Pancreas (tissue), 10 donors: Measurements from ENCODE around the gene NDUFV3. TPM values are rescaled to one million over a fixed set of nuclear protein-coding genes. Genes with fewer than 3 reads are reported as not detected.

ENCODE experiments used
- ATAC-seq, 4 donors: fragments of 200-7000 bp; cut with Tn5 transposase; one replicate each; pipeline versions ENCODE4 v1.8.0 to v1.9.1; 2020; ENCODE audit warnings: mild to moderate bottlenecking in 4 of 4, moderate library complexity in 4 of 4
- DNase-seq, 6 donors: peaks; one replicate each; pipeline ENCODE4 v3.0.0-alpha.2; 2020
- FAIRE-seq: peaks from 2 replicates; lab custom pipeline; 2012; peaks lifted over from hg19 to GRCh38; lab: Jason Lieb, UNC
- H3K27ac ChIP-seq, 4 donors: fragments of 200-600 bp; sonication (generic); 1 replicate in 3 of 4; 2 replicates in 1 of 4; pipeline versions ENCODE4 v1.5.0 to v1.8.0; 2020
- H3K27me3 ChIP-seq, 4 donors: fragments of 200-600 bp; one replicate each; pipeline ENCODE4 v1.8.0; 2021
- H3K36me3 ChIP-seq, 3 donors: fragments of 200-600 bp; sonication (generic) in 1 of 3; one replicate each; pipeline versions ENCODE4 v1.5.0 to v1.8.0; 2020 to 2021
- H3K4me1 ChIP-seq, 3 donors: fragments of 200-600 bp; one replicate each; pipeline ENCODE4 v1.8.0; 2021
- H3K4me3 ChIP-seq, 4 donors: fragments of 200-600 bp; sonication (generic) in 2 of 4; one replicate each; pipeline versions ENCODE4 v1.5.0 to v1.8.0; 2020 to 2021
- H3K9me3 ChIP-seq, 4 donors: fragments of 200-600 bp; one replicate each; pipeline ENCODE4 v1.8.0; 2021
- WGBS, 2 donors: extraction: QIAGEN DNeasy Blood & Tissue Kit; methylation state at CpG; one replicate each; pipeline ENCODE4 v1.1.7; 2013; 5-methylcytosine and 5-hydroxymethylcytosine counted together
- intact Hi-C, 3 donors: fragments of 100-400 bp; cut with DNase I; formaldehyde crosslinking; loops; one replicate each; pipeline versions ENCODE4 v1.11.1 to v1.14.2; 2022
- polyA plus RNA-seq, 2 donors: library from polyadenylated mRNA; stranded (reverse); fragments of 200-250 nt; gene quantifications; one replicate each; pipeline ENCODE4 v1.2.3, GENCODE V29; 2013
- total RNA-seq, 6 donors: library from RNA; stranded (reverse); fragmentation: NEBNext Ultra II Directional in 4 of 6; extraction: Animal tissue kit (Norgen Biotek cat#: 25700) in 4 of 6; gene quantifications; one replicate each; pipeline versions ENCODE4 v1.2.1 to v1.2.4, GENCODE V29; 2021 to 2023
- TF ChIP-seq, protein P1 (sequence below), 4 donors: fragments of 200-600 bp; sonication (generic) in 3 of 4; IDR thresholded peaks; one replicate each; pipeline versions ENCODE4 v1.5.0 to v1.8.0; 2021; ENCODE audit warnings: antibody characterized with exemption in 4 of 4
- donor health status: healthy with polysubstance abuse.
- donor health status: DM: no; HTN: no; CAD: no; lungs with moderate emphysema.
- donor health status: DM: no; HTN: no; CAD: no.
- donor health status: control.
- donor health status: control.
- donor health status: Bipolar disorder and iron deficiency.
- donor health status: DM: yes; HTN: yes; CAD: no.
- donor health status: DM: no; HTN: no; CAD: no.
- donor health status: DM: no; HTN: no; CAD: no.
- donor health status: DM: yes; HTN: yes; CAD: no.

NDUFV3 gene
- total and polyA plus RNA-seq, 8 donors = 16.6 to 30.1 (median 20.8) TPM

DNA sequence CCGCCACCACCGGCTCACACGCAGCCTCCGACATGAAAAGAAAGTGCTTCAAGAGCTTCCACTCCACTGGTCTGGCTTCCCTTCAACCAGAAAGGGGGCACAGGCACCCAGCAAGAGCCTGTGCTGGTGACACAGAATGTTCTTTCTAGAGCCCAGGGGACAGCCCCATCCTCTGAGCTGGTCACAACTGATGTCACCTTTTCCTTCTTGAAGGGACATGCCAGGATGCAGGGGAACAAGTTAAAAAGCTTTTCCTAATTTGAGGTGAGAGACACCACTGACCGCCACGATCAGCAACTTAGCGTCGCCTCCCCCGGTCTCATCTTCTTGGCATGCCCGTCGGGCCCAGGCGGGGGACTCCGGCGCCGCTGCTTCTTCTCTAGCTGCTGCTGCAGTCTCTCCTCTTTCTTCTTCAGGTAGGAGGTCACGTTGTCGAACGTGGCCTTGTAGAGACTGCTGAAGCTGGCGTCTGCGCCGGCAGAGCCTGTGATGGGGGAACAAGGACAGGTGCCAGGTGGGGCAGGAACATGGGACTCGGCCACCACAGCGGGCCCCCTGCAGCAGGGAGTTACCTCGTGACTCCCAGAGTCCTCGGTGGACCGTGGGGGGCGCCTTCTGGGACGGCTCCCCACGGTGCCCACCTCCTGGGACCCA, 43.2 kb upstream of the NDUFV3 start:
- DNase-seq (peak in 1 of 6 donors; percentile 34), ATAC-seq (no peak), FAIRE-seq (no peak)
- intact Hi-C loops = no loop called here
- 90 to 95% methylated on average over 29 of the region's 29 CpGs for whole genome bisulfite sequencing, 2 donors
- TF ChIP-seq, protein P1, sequence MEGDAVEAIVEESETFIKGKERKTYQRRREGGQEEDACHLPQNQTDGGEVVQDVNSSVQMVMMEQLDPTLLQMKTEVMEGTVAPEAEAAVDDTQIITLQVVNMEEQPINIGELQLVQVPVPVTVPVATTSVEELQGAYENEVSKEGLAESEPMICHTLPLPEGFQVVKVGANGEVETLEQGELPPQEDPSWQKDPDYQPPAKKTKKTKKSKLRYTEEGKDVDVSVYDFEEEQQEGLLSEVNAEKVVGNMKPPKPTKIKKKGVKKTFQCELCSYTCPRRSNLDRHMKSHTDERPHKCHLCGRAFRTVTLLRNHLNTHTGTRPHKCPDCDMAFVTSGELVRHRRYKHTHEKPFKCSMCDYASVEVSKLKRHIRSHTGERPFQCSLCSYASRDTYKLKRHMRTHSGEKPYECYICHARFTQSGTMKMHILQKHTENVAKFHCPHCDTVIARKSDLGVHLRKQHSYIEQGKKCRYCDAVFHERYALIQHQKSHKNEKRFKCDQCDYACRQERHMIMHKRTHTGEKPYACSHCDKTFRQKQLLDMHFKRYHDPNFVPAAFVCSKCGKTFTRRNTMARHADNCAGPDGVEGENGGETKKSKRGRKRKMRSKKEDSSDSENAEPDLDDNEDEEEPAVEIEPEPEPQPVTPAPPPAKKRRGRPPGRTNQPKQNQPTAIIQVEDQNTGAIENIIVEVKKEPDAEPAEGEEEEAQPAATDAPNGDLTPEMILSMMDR (IDR thresholded peaks at IDR 0.05) = no peak
- H3K27ac ChIP-seq = no peak overlapping the region
- no peaks in the 10 kb centered on the region for H3K9me3 ChIP-seq
- H3K36me3 ChIP-seq = peaks cover 0 to 61% (median 39%) of the 10 kb centered on the region in 3 donors
- no peaks in the 10 kb centered on the region for H3K4me1 ChIP-seq
- H3K4me3 ChIP-seq = no peak overlapping the region
- H3K27me3 ChIP-seq = no peaks in the 10 kb centered on the region

- H3K4me1 ChIP-seq = no peaks in the 10 kb centered on the region
- no peak overlapping the region for H3K27ac ChIP-seq
- DNase-seq (peak in 1 of 6 donors; percentile 64), FAIRE-seq (no peak), ATAC-seq (no peak)
- TF ChIP-seq, protein P1 (IDR thresholded peaks at IDR 0.05) = no peak
- WGBS, 2 donors = 85 to 92% methylated on average over 10 of the region's 10 CpGs
- H3K27me3 ChIP-seq = no peaks in the 10 kb centered on the region
- intact Hi-C loops = no loop called here
- peaks cover under 1 to 64% (median 45%) of the 10 kb centered on the region in 3 donors for H3K36me3 ChIP-seq
- H3K4me3 ChIP-seq = no peak overlapping the region
- H3K9me3 ChIP-seq = no peaks in the 10 kb centered on the region
These were observed 42.6 kb upstream of the NDUFV3 start for GRCh38 chr21:42850463-42850862.

- Histone ChIP-seq H3K27me3 (no peaks in the 10 kb centered on the region), H3K36me3 (peaks cover 5 to 64% (median 47%) of the 10 kb centered on the region in 3 donors), H3K27ac (no peak overlapping the region), H3K4me3 (no peak overlapping the region), H3K4me1 (no peaks in the 10 kb centered on the region), H3K9me3 (no peaks in the 10 kb centered on the region)
- ATAC-seq (peak in 3 of 4 donors; percentile 51 to 70 (median 57)), DNase-seq (peak in 1 of 6 donors; percentile 71), FAIRE-seq (no peak)
- intact Hi-C loops = no loop called here
- WGBS, 2 donors = 80 to 85% methylated on average over 21 of the region's 21 CpGs
- TF ChIP-seq, protein P1 (IDR thresholded peaks at IDR 0.05) = peak in 2 of 4 donors; percentile 12 to 13
These were observed 42.2 kb upstream of the NDUFV3 start for GRCh38 chr21:42850866-42851391.

- no peaks in the 10 kb centered on the region for H3K9me3 ChIP-seq
- ATAC-seq = no peak
These were observed 41.1 kb upstream of the NDUFV3 start for GRCh38 chr21:42851812-42852665.

More at GRCh38 chr21:42851812-42852665, 41.1 kb upstream of the NDUFV3 start:
- 91 to 93% methylated on average over 19 of the region's 19 CpGs for WGBS, 2 donors
- Histone ChIP-seq H3K4me3 (no peak overlapping the region), H3K27me3 (no peaks in the 10 kb centered on the region), H3K27ac (no peak overlapping the region), H3K36me3 (peaks cover 5 to 64% (median 46%) of the 10 kb centered on the region in 3 donors), H3K4me1 (no peaks in the 10 kb centered on the region)
- intact Hi-C loops = no loop called here
- DNase-seq = no peak
- TF ChIP-seq, protein P1 (IDR thresholded peaks at IDR 0.05) = no peak
- FAIRE-seq = no peak
